GM13976 (cell line): Measurements from ENCODE around the gene KHDRBS1.
"Not testable (repeated sequence)": the region's sequence is repeated elsewhere in the genome, so short reads cannot be mapped to it uniquely, and the experiment has no call there.

Source experiments
- DNase-seq: peaks from one replicate; pipeline ENCODE4 v3.0.0; 2012; ENCODE audit warnings: low spot score
- in situ Hi-C: fragments of 300-500 bp; cut with MboI; formaldehyde crosslinking; loops from one replicate; pipeline ENCODE4 v1.12.0; 2022; ENCODE audit warnings: low sequenced_read_pairs, mixed read lengths, inconsistent platforms; ENCODE audit not compliant: unreplicated experiment
- TF ChIP-seq, protein P1 (sequence below): IDR thresholded peaks from 2 replicates; pipeline ENCODE4 v1.5.1; 2012; ENCODE audit warnings: borderline replicate concordance, mild to moderate bottlenecking; ENCODE audit not compliant: insufficient read depth; ENCODE audit errors: extremely low read depth, missing control alignments, control extremely low read depth

KHDRBS1 gene

DNA sequence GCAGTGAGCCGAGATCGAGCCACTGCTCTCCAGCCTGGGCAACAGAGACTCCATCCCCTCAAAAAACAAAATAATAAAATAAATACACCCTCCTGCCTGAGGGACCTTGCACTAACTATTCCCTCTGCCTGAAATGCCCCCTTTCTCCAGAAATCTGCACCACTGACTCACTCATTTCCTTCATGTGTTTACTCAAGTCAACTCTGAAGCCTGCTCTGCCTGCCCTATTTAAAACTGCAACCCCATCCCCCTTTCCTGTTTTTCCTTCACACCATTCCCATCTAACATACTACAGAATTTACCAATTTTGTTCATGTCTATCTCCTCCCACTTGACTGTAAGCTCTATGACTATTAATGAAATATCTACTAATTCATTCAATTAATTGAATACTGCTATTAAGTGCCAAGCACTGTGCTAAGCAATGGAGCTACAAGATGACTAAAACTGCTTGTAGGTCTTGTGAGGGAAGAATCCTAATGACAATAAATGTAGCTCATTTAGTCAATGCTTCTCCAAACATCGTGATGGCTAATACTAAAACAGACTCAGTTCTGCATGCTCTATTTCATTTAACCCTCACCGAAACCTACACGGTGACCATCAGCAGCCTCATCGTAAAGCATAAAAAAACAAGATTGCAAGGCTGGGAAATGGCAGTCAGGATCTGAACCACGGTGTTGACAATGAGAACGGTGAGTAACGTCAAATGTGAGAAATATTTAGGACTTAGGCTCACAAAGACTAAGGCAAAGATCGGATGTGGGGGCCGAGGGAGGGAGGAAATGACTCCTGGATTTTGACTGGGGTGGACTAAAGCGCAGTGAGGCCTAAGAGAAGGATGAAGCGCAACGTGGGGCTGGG, 58.3 kb downstream of the KHDRBS1 start:
- TF ChIP-seq, protein P1, sequence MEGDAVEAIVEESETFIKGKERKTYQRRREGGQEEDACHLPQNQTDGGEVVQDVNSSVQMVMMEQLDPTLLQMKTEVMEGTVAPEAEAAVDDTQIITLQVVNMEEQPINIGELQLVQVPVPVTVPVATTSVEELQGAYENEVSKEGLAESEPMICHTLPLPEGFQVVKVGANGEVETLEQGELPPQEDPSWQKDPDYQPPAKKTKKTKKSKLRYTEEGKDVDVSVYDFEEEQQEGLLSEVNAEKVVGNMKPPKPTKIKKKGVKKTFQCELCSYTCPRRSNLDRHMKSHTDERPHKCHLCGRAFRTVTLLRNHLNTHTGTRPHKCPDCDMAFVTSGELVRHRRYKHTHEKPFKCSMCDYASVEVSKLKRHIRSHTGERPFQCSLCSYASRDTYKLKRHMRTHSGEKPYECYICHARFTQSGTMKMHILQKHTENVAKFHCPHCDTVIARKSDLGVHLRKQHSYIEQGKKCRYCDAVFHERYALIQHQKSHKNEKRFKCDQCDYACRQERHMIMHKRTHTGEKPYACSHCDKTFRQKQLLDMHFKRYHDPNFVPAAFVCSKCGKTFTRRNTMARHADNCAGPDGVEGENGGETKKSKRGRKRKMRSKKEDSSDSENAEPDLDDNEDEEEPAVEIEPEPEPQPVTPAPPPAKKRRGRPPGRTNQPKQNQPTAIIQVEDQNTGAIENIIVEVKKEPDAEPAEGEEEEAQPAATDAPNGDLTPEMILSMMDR = no peak
- in situ Hi-C loops = no loop called here
- DNase-seq = no peak

DNA sequence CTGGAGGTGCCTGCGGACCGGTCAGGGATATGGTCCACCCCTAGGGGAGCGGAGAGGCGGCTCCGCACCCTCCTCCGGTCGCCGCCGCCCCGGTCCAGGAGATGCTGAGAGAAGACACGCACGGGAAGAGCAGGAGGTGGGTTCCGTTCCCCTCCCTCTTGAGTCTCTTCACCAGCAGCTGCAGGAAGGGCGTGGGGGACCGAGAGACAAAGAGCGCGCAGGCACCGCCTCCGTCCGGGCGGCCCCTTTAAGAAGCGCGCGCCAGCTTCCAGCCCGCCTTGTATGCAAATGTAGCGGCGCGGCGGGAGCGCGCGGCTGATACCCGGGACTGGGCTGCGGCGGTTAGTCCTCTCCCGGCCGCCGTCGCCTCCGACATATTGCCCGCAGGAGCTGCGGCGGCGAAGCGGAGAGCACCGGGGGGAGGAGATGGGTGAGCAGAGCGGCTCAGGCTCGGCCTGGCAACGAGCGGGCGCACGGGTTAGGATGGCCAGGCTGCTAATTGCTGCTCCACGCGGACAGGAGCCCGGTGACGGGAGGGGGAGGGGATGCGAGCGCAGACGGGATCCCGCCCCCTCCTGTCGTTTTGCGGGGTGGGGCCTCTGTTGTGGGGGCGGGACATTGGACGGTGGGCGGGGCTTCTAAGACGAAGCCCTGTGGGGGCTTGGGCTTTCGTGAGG, 59.1 kb downstream of the KHDRBS1 start, which contains the start of gene TMEM39B:
TSS of gene TMEM39B (plus strand) at position 318 of the 677 bp plus-strand sequence. CDS start at position 427, 109 bp downstream.
- TF ChIP-seq, protein P1 = no peak
- in situ Hi-C loops = no loop called here
- DNase-seq = peak; percentile 98

- no peak for DNase-seq
- TF ChIP-seq, protein P1 = no peak
- in situ Hi-C loops = no loop called here
These were observed 59.9 kb downstream of the KHDRBS1 start for GRCh38 chr1:32073299-32074229.

DNA sequence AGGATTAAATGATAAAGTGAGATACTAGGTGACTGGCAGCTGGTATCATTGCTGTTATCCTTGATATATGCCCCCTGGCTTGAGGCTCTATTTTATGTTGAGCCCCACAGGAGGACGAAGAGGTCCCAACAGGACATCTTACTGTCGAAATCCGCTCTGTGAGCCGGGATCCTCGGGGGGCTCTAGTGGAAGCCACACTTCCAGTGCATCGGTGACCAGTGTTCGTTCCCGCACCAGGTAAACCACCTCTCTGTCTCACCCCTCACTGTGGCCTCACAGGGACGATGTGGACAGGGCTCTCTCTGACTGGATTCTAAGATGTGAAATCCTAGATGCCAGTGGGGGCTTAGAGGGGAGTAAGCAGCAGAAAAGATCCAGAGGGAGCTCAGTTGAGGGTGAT, 61.2 kb downstream of the KHDRBS1 start:
- DNase-seq = no peak
- TF ChIP-seq, protein P1 = no peak
- in situ Hi-C loops = no loop called here

DNA sequence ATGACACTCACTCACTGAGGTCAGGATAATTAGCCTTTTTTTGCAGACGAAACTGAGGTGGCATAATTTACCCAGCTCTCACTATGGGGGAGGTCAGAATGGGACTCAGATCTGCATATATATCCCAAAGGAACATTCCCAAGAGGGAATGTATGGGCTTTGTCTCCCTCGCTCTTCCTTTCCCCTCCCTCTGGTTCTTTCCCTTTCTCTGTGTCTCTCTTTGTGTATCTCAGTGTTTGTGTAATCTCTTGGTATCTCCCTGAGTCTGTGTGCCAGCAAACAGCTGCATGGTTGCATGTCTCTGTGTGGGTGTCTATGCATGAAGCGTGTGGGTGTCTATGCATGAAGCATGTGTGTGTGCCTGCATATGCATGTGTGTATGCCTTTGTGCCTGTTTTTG, 63.8 kb downstream of the KHDRBS1 start:
- TF ChIP-seq, protein P1 = no peak
- no peak for DNase-seq
- in situ Hi-C loops = no loop called here

GRCh38 chr1:32082022-32082421, 68.4 kb downstream of the KHDRBS1 start:
- DNase-seq = no peak
- in situ Hi-C loops = no loop called here
- TF ChIP-seq, protein P1 = no peak

GRCh38 chr1:32086381-32086780, 72.7 kb downstream of the KHDRBS1 start:
- DNase-seq, in situ Hi-C loops: not testable (repeated sequence)
